ENCODE data around the gene GBP4.

DNA sequence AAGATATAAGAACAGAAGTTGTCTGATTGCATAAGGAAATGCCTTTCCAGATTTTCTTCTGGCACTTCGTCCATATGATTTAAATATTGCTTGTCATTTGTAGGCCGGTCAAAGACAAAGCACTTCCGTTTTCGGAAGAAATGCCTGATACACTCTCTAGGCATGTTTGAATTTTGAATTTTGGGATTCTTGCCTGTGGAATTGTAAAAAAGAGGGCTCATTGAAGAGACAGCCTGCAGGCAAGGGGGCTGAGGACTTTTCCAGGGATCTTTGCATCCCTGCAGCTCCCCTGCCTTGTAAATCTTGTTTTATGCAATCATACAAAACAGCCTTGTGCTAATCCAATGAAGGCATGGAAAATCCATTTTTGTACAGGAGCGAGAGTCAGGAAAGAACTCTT is 7.4 kb downstream of the GBP4 start:
- TF ChIP-seq POLR2A (IDR thresholded peaks at IDR 0.05) (no peak), CTCF (IDR thresholded peaks at IDR 0.05) (no peak), EP300 (IDR thresholded peaks at IDR 0.05) (no peak)
